Tibial artery (tissue), 4 donors: ENCODE data around the gene DLG1.

Source experiments
- DNase-seq, 2 donors: peaks; one replicate each; pipeline ENCODE4 v3.0.0-alpha.2; 2019
- H3K27ac ChIP-seq, 2 donors: fragments of 200-600 bp; sonication (generic) in 1 of 2; 1 replicate in 1 of 2; 2 replicates in 1 of 2; pipeline ENCODE4 v1.5.1; 2018 to 2019; ENCODE audit warnings: mild to moderate bottlenecking in 1 of 2
- H3K27me3 ChIP-seq, 2 donors: fragments of 200-600 bp; sonication (generic) in 1 of 2; one replicate each; pipeline versions ENCODE4 v1.5.1 to v1.6.0; 2016 to 2019
- H3K36me3 ChIP-seq, 3 donors: fragments of 200-600 bp; sonication (generic) in 2 of 3; one replicate each; pipeline ENCODE4 v1.5.1; 2016 to 2019; ENCODE audit warnings: mild to moderate bottlenecking in 2 of 3
- H3K4me1 ChIP-seq, 4 donors: fragments of 200-600 bp; sonication (generic) in 2 of 4; 1 replicate in 3 of 4; 2 replicates in 1 of 4; pipeline ENCODE4 v1.5.1; 2016 to 2019
- H3K4me3 ChIP-seq, 2 donors: fragments of 200-600 bp; sonication (generic) in 1 of 2; 1 replicate in 1 of 2; 2 replicates in 1 of 2; pipeline ENCODE4 v1.5.1; 2018 to 2019; ENCODE audit warnings: mild to moderate bottlenecking in 2 of 2
- H3K9me3 ChIP-seq, 3 donors: fragments of 200-600 bp; sonication (generic) in 1 of 3; one replicate each; pipeline ENCODE4 v1.5.1; 2016 to 2019
- CTCF ChIP-seq, 2 experiments: fragments of 200-600 bp in 1 of 2; fragments of 450-650 bp in 1 of 2; IDR thresholded peaks; one replicate each; pipeline ENCODE4 v1.5.1; 2017 to 2019; ENCODE audit warnings: antibody characterized with exemption in 2 of 2, mild to moderate bottlenecking in 1 of 2, moderate library complexity in 1 of 2
- intact Hi-C: fragments of 100-400 bp; cut with DNase I; formaldehyde crosslinking; loops from one replicate; pipeline ENCODE4 v1.15.0; 2023; ENCODE audit warnings: low total_unique reads

The DLG1 gene

GRCh38 chr3:197105786-197106185, 192.6 kb downstream of the DLG1 start:
- TF ChIP-seq CTCF (IDR thresholded peaks at IDR 0.05) = no peak
- Histone ChIP-seq H3K27ac (no peak overlapping the region), H3K4me3 (no peak overlapping the region), H3K9me3 (no peaks in the 10 kb centered on the region), H3K4me1 (no peaks in the 10 kb centered on the region), H3K27me3 (no peaks in the 10 kb centered on the region), H3K36me3 (peaks cover 7 to 14% (median 12%) of the 10 kb centered on the region in 3 donors)
- no peak for DNase-seq
- intact Hi-C loops = no loop called here

GRCh38 chr3:197104738-197105137, 193.7 kb downstream of the DLG1 start:
- no peaks in the 10 kb centered on the region for H3K4me1 ChIP-seq
- no peaks in the 10 kb centered on the region for H3K9me3 ChIP-seq
- no peak overlapping the region for H3K27ac ChIP-seq
- TF ChIP-seq CTCF (IDR thresholded peaks at IDR 0.05) = no peak
- DNase-seq = no peak
- H3K27me3 ChIP-seq = no peaks in the 10 kb centered on the region
- no peak overlapping the region for H3K4me3 ChIP-seq
- peaks cover 5 to 14% (median 7%) of the 10 kb centered on the region in 3 donors for H3K36me3 ChIP-seq
- intact Hi-C loops = no loop called here

GRCh38 chr3:197103766-197104165, 194.6 kb downstream of the DLG1 start:
- peaks cover 7 to 14% (median 9%) of the 10 kb centered on the region in 3 donors for H3K36me3 ChIP-seq

GRCh38 chr3:197093871-197094270, 204.5 kb downstream of the DLG1 start:
- no peak overlapping the region for H3K4me3 ChIP-seq
- no peaks in the 10 kb centered on the region for H3K36me3 ChIP-seq
- DNase-seq = no peak
- H3K27ac ChIP-seq = no peak overlapping the region
- no peaks in the 10 kb centered on the region for H3K27me3 ChIP-seq
- no peak for TF ChIP-seq CTCF (IDR thresholded peaks at IDR 0.05)
- intact Hi-C loops = no loop called here
- H3K4me1 ChIP-seq = peaks cover 0 to 7% (median 0%) of the 10 kb centered on the region in 4 donors
- no peaks in the 10 kb centered on the region for H3K9me3 ChIP-seq

More at GRCh38 chr3:197103766-197104165, 194.6 kb downstream of the DLG1 start:
- no peak for TF ChIP-seq CTCF (IDR thresholded peaks at IDR 0.05)
- Histone ChIP-seq H3K27me3 (no peaks in the 10 kb centered on the region), H3K9me3 (no peaks in the 10 kb centered on the region), H3K4me3 (no peak overlapping the region), H3K4me1 (no peaks in the 10 kb centered on the region), H3K27ac (no peak overlapping the region)
- intact Hi-C loops = no loop called here
- no peak for DNase-seq

GRCh38 chr3:197088370-197088769, 210.0 kb downstream of the DLG1 start:
- H3K9me3 ChIP-seq = no peaks in the 10 kb centered on the region
- TF ChIP-seq CTCF (IDR thresholded peaks at IDR 0.05) = no peak
- no peak overlapping the region for H3K4me3 ChIP-seq
- no peaks in the 10 kb centered on the region for H3K27me3 ChIP-seq
- no peak for DNase-seq
- H3K27ac ChIP-seq = no peak overlapping the region
- H3K4me1 ChIP-seq = no peaks in the 10 kb centered on the region
- intact Hi-C loops = no loop called here
- no peaks in the 10 kb centered on the region for H3K36me3 ChIP-seq

GRCh38 chr3:197085137-197085536, 213.3 kb downstream of the DLG1 start:
- Histone ChIP-seq H3K36me3 (no peaks in the 10 kb centered on the region), H3K27me3 (no peaks in the 10 kb centered on the region), H3K27ac (no peak overlapping the region), H3K4me3 (no peak overlapping the region), H3K4me1 (no peaks in the 10 kb centered on the region), H3K9me3 (no peaks in the 10 kb centered on the region)
- intact Hi-C loops = no loop called here
- DNase-seq = no peak
- no peak for TF ChIP-seq CTCF (IDR thresholded peaks at IDR 0.05)
